DND-41 (cell line): ENCODE measurements around the gene SOS2.

Experiments used
- ATAC-seq: fragments of 200-7000 bp; cut with Tn5 transposase; 3 replicates; pipeline ENCODE4 v1.9.1; 2021; ENCODE audit warnings: low read depth; ENCODE audit not compliant: insufficient read depth
- DNase-seq: peaks from one replicate; pipeline ENCODE4 v3.0.0-alpha.2; 2020
- H2AFZ ChIP-seq: 2 replicates; pipeline ENCODE4 v1.6.0; 2012; ENCODE audit warnings: low read depth, low read length
- H3K27ac ChIP-seq: 2 replicates; pipeline ENCODE4 v1.5.1; 2012; ENCODE audit warnings: low read length, inconsistent platforms
- H3K27me3 ChIP-seq: fragments of 200-600 bp; sonication (generic); 2 replicates; pipeline ENCODE4 v1.6.0; 2012; ENCODE audit warnings: low read length, mild to moderate bottlenecking, inconsistent platforms; ENCODE audit not compliant: insufficient read depth, poor library complexity
- H3K36me3 ChIP-seq: 2 replicates; pipeline ENCODE4 v1.5.1; 2012; ENCODE audit warnings: low read length, inconsistent platforms; ENCODE audit not compliant: insufficient read depth
- H3K4me1 ChIP-seq: 2 replicates; pipeline ENCODE4 v1.5.1; 2012; ENCODE audit warnings: mild to moderate bottlenecking, low read length; ENCODE audit not compliant: insufficient read depth
- H3K4me2 ChIP-seq: 2 replicates; pipeline ENCODE4 v1.6.0; 2012; ENCODE audit warnings: mild to moderate bottlenecking, moderate library complexity, low read length, inconsistent platforms; ENCODE audit not compliant: insufficient read depth
- H3K4me3 ChIP-seq, 2 experiments: fragments of 200-600 bp in 1 of 2; shearing (Covaris generic) in 1 of 2; 2 replicates each; pipeline ENCODE4 v1.5.1; 2012 to 2016; ENCODE audit warnings: inconsistent platforms in 2 of 2, low read length in 2 of 2, mild to moderate bottlenecking in 2 of 2, low read depth in 1 of 2, moderate library complexity in 1 of 2
- H3K79me2 ChIP-seq: 2 replicates; pipeline ENCODE4 v1.6.0; 2012; ENCODE audit warnings: low read length, inconsistent platforms; ENCODE audit not compliant: insufficient read depth
- H3K9ac ChIP-seq: 2 replicates; pipeline ENCODE4 v1.6.0; 2012; ENCODE audit warnings: low read depth, mild to moderate bottlenecking, inconsistent platforms, low read length, moderate library complexity
- H3K9me3 ChIP-seq: 2 replicates; pipeline ENCODE4 v1.5.1; 2012; ENCODE audit warnings: low read length, moderate library complexity, mild to moderate bottlenecking, inconsistent platforms; ENCODE audit not compliant: insufficient read depth, severe bottlenecking
- H4K20me1 ChIP-seq: 2 replicates; pipeline ENCODE4 v1.6.0; 2012; ENCODE audit warnings: low read length; ENCODE audit not compliant: insufficient read depth
- CTCF ChIP-seq: IDR thresholded peaks from 2 replicates; pipeline ENCODE4 v1.5.1; 2012; ENCODE audit warnings: borderline replicate concordance, low read length, moderate library complexity, mild to moderate bottlenecking; ENCODE audit not compliant: poor library complexity, severe bottlenecking; ENCODE audit errors: extremely low read depth
- EZH2 ChIP-seq: IDR thresholded peaks from 3 replicates; pipeline ENCODE4 v1.6.1; 2012; ENCODE audit warnings: borderline replicate concordance, low read depth, mild to moderate bottlenecking, moderate library complexity, low read length, inconsistent platforms; ENCODE audit not compliant: severe bottlenecking

Gene SOS2

GRCh38 chr14:50110323-50111037 is 120.9 kb downstream of the SOS2 start:
- Histone ChIP-seq H3K79me2 (peaks cover 24% of the 10 kb centered on the region), H3K27me3 (no peaks in the 10 kb centered on the region), H3K4me1 (peaks cover 18% of the 10 kb centered on the region), H3K4me2 (no peak overlapping the region), H3K9ac (no peak overlapping the region), H3K36me3 (peaks cover 60% of the 10 kb centered on the region), H2AFZ (no peak overlapping the region), H3K9me3 (no peaks in the 10 kb centered on the region), H3K4me3 (no peak overlapping the region), H3K27ac (no peak overlapping the region), H4K20me1 (0 out of 2 replicates have a peak, but pooled peaks cover 9% of the 10 kb centered on the region)
- TF ChIP-seq CTCF = no peak
- TF ChIP-seq EZH2 = no peak
- DNase-seq (no peak), ATAC-seq (no peak)

GRCh38 chr14:50109342-50109741 is 122.0 kb downstream of the SOS2 start:
- no peak overlapping the region for H2AFZ ChIP-seq
- H3K79me2 ChIP-seq = peaks cover 13% of the 10 kb centered on the region
- H3K4me3 ChIP-seq = no peak overlapping the region
- DNase-seq (no peak), ATAC-seq (no peak)
- no peak overlapping the region for H3K4me2 ChIP-seq
- no peak overlapping the region for H3K27ac ChIP-seq
- peaks cover 55% of the 10 kb centered on the region for H3K36me3 ChIP-seq
- no peaks in the 10 kb centered on the region for H3K27me3 ChIP-seq
- TF ChIP-seq CTCF = no peak
- TF ChIP-seq EZH2 = no peak
- 0 out of 2 replicates have a peak, but pooled peaks cover 4% of the 10 kb centered on the region for H4K20me1 ChIP-seq
- no peaks in the 10 kb centered on the region for H3K9me3 ChIP-seq
- peaks cover 11% of the 10 kb centered on the region for H3K4me1 ChIP-seq
- no peak overlapping the region for H3K9ac ChIP-seq

GRCh38 chr14:50107850-50108249 is 123.5 kb downstream of the SOS2 start:
- Histone ChIP-seq H3K9me3 (no peaks in the 10 kb centered on the region), H3K36me3 (peaks cover 41% of the 10 kb centered on the region), H3K4me1 (peaks cover 8% of the 10 kb centered on the region), H3K27ac (no peak overlapping the region), H3K27me3 (no peaks in the 10 kb centered on the region), H3K9ac (no peak overlapping the region), H3K4me3 (no peak overlapping the region), H4K20me1 (0 out of 2 replicates have a peak, but pooled peaks cover 4% of the 10 kb centered on the region), H2AFZ (no peak overlapping the region), H3K79me2 (no peaks in the 10 kb centered on the region; the same call in 1 of the 2 replicates), H3K4me2 (no peak overlapping the region)
- no peak for DNase-seq
- no peak for ATAC-seq
- TF ChIP-seq CTCF (no peak), EZH2 (no peak)
